Naive B cell (primary cell): ENCODE measurements around the gene XDH. TPM values are rescaled to one million over a fixed set of nuclear protein-coding genes. Genes with fewer than 3 reads are reported as not detected.

Experiments used
- ATAC-seq, 2 donors: fragments of 150-1000 bp; cut with Tn5 transposase; 2 replicates each; pipeline ENCODE4 v1.10.0; 2021; ENCODE audit warnings: low read depth in 2 of 2, mild to moderate bottlenecking in 2 of 2, moderate library complexity in 2 of 2
- DNase-seq: peaks from one replicate; pipeline ENCODE4 v3.0.0; 2022
- H3K27ac Mint-ChIP-seq, 6 donors: one replicate each; pipeline ENCODE4 v1.8.0; 2020 to 2022; ENCODE audit warnings: mild to moderate bottlenecking in 6 of 6, mixed read lengths in 6 of 6, moderate library complexity in 5 of 6, inconsistent platforms in 2 of 6
- H3K27me3 Mint-ChIP-seq, 3 donors: one replicate each; pipeline ENCODE4 v1.8.0; 2021 to 2022; ENCODE audit warnings: mixed read lengths in 3 of 3, mild to moderate bottlenecking in 1 of 3
- H3K36me3 Mint-ChIP-seq, 2 donors: one replicate each; pipeline ENCODE4 v1.8.0; 2020 to 2022; ENCODE audit warnings: mixed read lengths in 2 of 2, inconsistent platforms in 1 of 2, mild to moderate bottlenecking in 1 of 2
- H3K4me1 Mint-ChIP-seq, 3 donors: one replicate each; pipeline ENCODE4 v1.8.0; 2020 to 2022; ENCODE audit warnings: mixed read lengths in 3 of 3, inconsistent platforms in 1 of 3, mild to moderate bottlenecking in 1 of 3, moderate library complexity in 1 of 3
- H3K4me3 Mint-ChIP-seq, 8 donors: one replicate each; pipeline ENCODE4 v1.8.0; 2020 to 2022; ENCODE audit warnings: mild to moderate bottlenecking in 8 of 8, mixed read lengths in 8 of 8, moderate library complexity in 8 of 8, inconsistent platforms in 2 of 8
- H3K9me3 Mint-ChIP-seq, 7 donors: one replicate each; pipeline ENCODE4 v1.8.0; 2020 to 2022; ENCODE audit warnings: mixed read lengths in 7 of 7, mild to moderate bottlenecking in 5 of 7, inconsistent platforms in 2 of 7, moderate library complexity in 1 of 7
- polyA plus RNA-seq, 6 donors: library from polyadenylated mRNA; unstranded; fragments of 300-500 nt; fragmentation: Illumina TruSeq; gene quantifications; one replicate each; pipeline ENCODE4 v1.2.3, GENCODE V29; 2021; ENCODE audit warnings: low read depth in 6 of 6

XDH gene
- polyA plus RNA-seq, 6 donors from 2014 or later = not detected

GRCh38 chr2:31390324-31390723, 24.2 kb downstream of the XDH start:
- no peak for ATAC-seq
- Mint-ChIP-seq H3K36me3 (no peaks in the 10 kb centered on the region), H3K4me3 (no peak overlapping the region)

GRCh38 chr2:31388736-31389135, 25.8 kb downstream of the XDH start:
- H3K27me3 Mint-ChIP-seq = peaks cover 6 to 14% (median 8%) of the 10 kb centered on the region in 3 donors
- H3K4me1 Mint-ChIP-seq = no peaks in the 10 kb centered on the region
- H3K4me3 Mint-ChIP-seq = no peak overlapping the region
- no peaks in the 10 kb centered on the region for H3K36me3 Mint-ChIP-seq
- ATAC-seq (no peak), DNase-seq (no peak)
- no peak overlapping the region for H3K27ac Mint-ChIP-seq
- peaks cover 0 to 1% (median 0%) of the 10 kb centered on the region in 7 donors for H3K9me3 Mint-ChIP-seq

More at GRCh38 chr2:31390324-31390723, 24.2 kb downstream of the XDH start:
- peaks cover 0 to 2% (median 0%) of the 10 kb centered on the region in 7 donors for H3K9me3 Mint-ChIP-seq
- DNase-seq = no peak
- H3K27ac Mint-ChIP-seq = no peak overlapping the region
- peaks cover 14 to 20% (median 16%) of the 10 kb centered on the region in 3 donors for H3K27me3 Mint-ChIP-seq
- H3K4me1 Mint-ChIP-seq = no peaks in the 10 kb centered on the region

- no peak overlapping the region for H3K27ac Mint-ChIP-seq
- DNase-seq (no peak), ATAC-seq (no peak)
- H3K9me3 Mint-ChIP-seq = no peaks in the 10 kb centered on the region
- H3K27me3 Mint-ChIP-seq = peaks cover 6 to 14% (median 8%) of the 10 kb centered on the region in 3 donors
- H3K4me3 Mint-ChIP-seq = no peak overlapping the region
- H3K4me1 Mint-ChIP-seq = no peaks in the 10 kb centered on the region
- no peaks in the 10 kb centered on the region for H3K36me3 Mint-ChIP-seq
These were observed 26.7 kb downstream of the XDH start for GRCh38 chr2:31387850-31388249.

- no peak overlapping the region for H3K27ac Mint-ChIP-seq
- peaks cover 6 to 18% (median 10%) of the 10 kb centered on the region in 3 donors for H3K27me3 Mint-ChIP-seq
- no peak overlapping the region for H3K4me3 Mint-ChIP-seq
- H3K9me3 Mint-ChIP-seq = no peaks in the 10 kb centered on the region
- no peaks in the 10 kb centered on the region for H3K4me1 Mint-ChIP-seq
- no peak for ATAC-seq
- no peaks in the 10 kb centered on the region for H3K36me3 Mint-ChIP-seq
- DNase-seq = no peak
These were observed 27.9 kb downstream of the XDH start for GRCh38 chr2:31386648-31387047.

- peaks cover 6 to 17% (median 14%) of the 10 kb centered on the region in 3 donors for H3K27me3 Mint-ChIP-seq
- ATAC-seq = no peak
- no peak overlapping the region for H3K4me3 Mint-ChIP-seq
These were observed 28.4 kb downstream of the XDH start for GRCh38 chr2:31386172-31386571.

GRCh38 chr2:31384771-31385276, 29.7 kb downstream of the XDH start:
- Mint-ChIP-seq H3K9me3 (peaks cover 0 to 2% (median 0%) of the 10 kb centered on the region in 7 donors), H3K4me1 (no peaks in the 10 kb centered on the region), H3K27ac (no peak overlapping the region), H3K27me3 (peaks cover 4 to 14% (median 8%) of the 10 kb centered on the region in 3 donors), H3K36me3 (no peaks in the 10 kb centered on the region), H3K4me3 (no peak overlapping the region)
- ATAC-seq = no peak
- no peak for DNase-seq

More at GRCh38 chr2:31386172-31386571, 28.4 kb downstream of the XDH start:
- Mint-ChIP-seq H3K4me1 (no peaks in the 10 kb centered on the region), H3K27ac (no peak overlapping the region), H3K36me3 (no peaks in the 10 kb centered on the region), H3K9me3 (no peaks in the 10 kb centered on the region)
- DNase-seq = no peak

- Mint-ChIP-seq H3K4me1 (no peaks in the 10 kb centered on the region), H3K9me3 (peaks cover 0 to 2% (median 0%) of the 10 kb centered on the region in 7 donors), H3K27me3 (peaks cover 4 to 14% (median 7%) of the 10 kb centered on the region in 3 donors), H3K36me3 (no peaks in the 10 kb centered on the region), H3K4me3 (no peak overlapping the region), H3K27ac (no peak overlapping the region)
- ATAC-seq (no peak), DNase-seq (no peak)
These were observed 30.2 kb downstream of the XDH start for GRCh38 chr2:31384351-31384750.

- Mint-ChIP-seq H3K27me3 (peaks cover 4 to 9% (median 7%) of the 10 kb centered on the region in 3 donors), H3K27ac (peak overlapping the region in 1 of 6 donors; percentile 58), H3K4me1 (no peaks in the 10 kb centered on the region), H3K36me3 (no peaks in the 10 kb centered on the region), H3K9me3 (peaks cover 0 to 2% (median 0%) of the 10 kb centered on the region in 7 donors), H3K4me3 (no peak overlapping the region)
- ATAC-seq = no peak
- no peak for DNase-seq
These were observed 30.9 kb downstream of the XDH start for GRCh38 chr2:31383471-31384153.

GRCh38 chr2:31382452-31383120, 32.0 kb downstream of the XDH start:
- Mint-ChIP-seq H3K27ac (no peak overlapping the region), H3K4me1 (peaks cover 0 to under 1% (median 0%) of the 10 kb centered on the region in 3 donors), H3K4me3 (no peak overlapping the region), H3K36me3 (no peaks in the 10 kb centered on the region), H3K27me3 (peaks cover 4 to 7% (median 6%) of the 10 kb centered on the region in 3 donors), H3K9me3 (peaks cover 0 to 2% (median 0%) of the 10 kb centered on the region in 7 donors)
- DNase-seq = no peak
- ATAC-seq = no peak

GRCh38 chr2:31381601-31382000, 32.9 kb downstream of the XDH start:
- peaks cover 4 to 7% (median 6%) of the 10 kb centered on the region in 3 donors for H3K27me3 Mint-ChIP-seq
- H3K9me3 Mint-ChIP-seq = peaks cover 0 to 2% (median 0%) of the 10 kb centered on the region in 7 donors
- ATAC-seq = no peak
- no peak for DNase-seq
- H3K4me3 Mint-ChIP-seq = no peak overlapping the region
- no peak overlapping the region for H3K27ac Mint-ChIP-seq
- peaks cover 0 to 3% (median 0%) of the 10 kb centered on the region in 3 donors for H3K4me1 Mint-ChIP-seq
- H3K36me3 Mint-ChIP-seq = no peaks in the 10 kb centered on the region

- Mint-ChIP-seq H3K4me1 (peaks cover 0 to 3% (median 0%) of the 10 kb centered on the region in 3 donors), H3K9me3 (peaks cover 0 to 2% (median 0%) of the 10 kb centered on the region in 7 donors), H3K4me3 (no peak overlapping the region), H3K27me3 (peaks cover 4 to 7% (median 6%) of the 10 kb centered on the region in 3 donors), H3K27ac (no peak overlapping the region), H3K36me3 (no peaks in the 10 kb centered on the region)
- ATAC-seq = no peak
- no peak for DNase-seq
These were observed 34.3 kb downstream of the XDH start for GRCh38 chr2:31380243-31380642.

GRCh38 chr2:31379747-31380146, 34.8 kb downstream of the XDH start:
- peaks cover 0 to 3% (median 0%) of the 10 kb centered on the region in 3 donors for H3K4me1 Mint-ChIP-seq
- no peak for ATAC-seq
- peaks cover 4 to 11% (median 7%) of the 10 kb centered on the region in 3 donors for H3K27me3 Mint-ChIP-seq
- peak overlapping the region in 1 of 6 donors; percentile 54 for H3K27ac Mint-ChIP-seq
- peaks cover 0 to 2% (median 0%) of the 10 kb centered on the region in 7 donors for H3K9me3 Mint-ChIP-seq
- no peak for DNase-seq
- no peak overlapping the region for H3K4me3 Mint-ChIP-seq
- no peaks in the 10 kb centered on the region for H3K36me3 Mint-ChIP-seq

GRCh38 chr2:31378791-31379501, 35.6 kb downstream of the XDH start:
- Mint-ChIP-seq H3K9me3 (peaks cover 0 to 2% (median 0%) of the 10 kb centered on the region in 7 donors), H3K4me3 (no peak overlapping the region), H3K27me3 (peaks cover 4 to 17% (median 7%) of the 10 kb centered on the region in 3 donors), H3K4me1 (peaks cover 0 to 3% (median 0%) of the 10 kb centered on the region in 3 donors), H3K36me3 (no peaks in the 10 kb centered on the region), H3K27ac (peak overlapping the region in 1 of 6 donors; percentile 23)
- no peak for ATAC-seq
- no peak for DNase-seq
